Kidney epithelial cell (primary cell): ENCODE measurements around the gene EIF4H. TPM values are rescaled to one million over a fixed set of nuclear protein-coding genes. Genes with fewer than 3 reads are reported as not detected.

Source experiments
- DNase-seq: peaks from one replicate; pipeline ENCODE4 v3.0.0-alpha.2; 2010; ENCODE audit warnings: low read depth
- H3K27me3 ChIP-seq: 2 replicates; pipeline ENCODE4 v1.6.0; 2011; ENCODE audit warnings: low read length; ENCODE audit not compliant: control insufficient read depth, insufficient read depth
- H3K36me3 ChIP-seq: 2 replicates; pipeline ENCODE4 v1.5.1; 2011; ENCODE audit warnings: low read length; ENCODE audit not compliant: control insufficient read depth, insufficient read depth
- H3K4me3 ChIP-seq: 2 replicates; pipeline ENCODE4 v1.5.1; 2011; ENCODE audit warnings: low read depth, mild to moderate bottlenecking, control low read depth, low read length
- CTCF ChIP-seq: IDR thresholded peaks from 2 replicates; pipeline ENCODE4 v1.5.1; 2011; ENCODE audit warnings: mild to moderate bottlenecking, moderate library complexity, low read length, control low read depth, inconsistent platforms; ENCODE audit not compliant: insufficient read depth, poor library complexity, severe bottlenecking
- total RNA-seq: library from RNA; depleted of rRNA; stranded (reverse); fragments of >200 nt; gene quantifications from 2 replicates; pipeline ENCODE4 v1.2.3, GENCODE V29; 2015

The EIF4H gene
- total RNA-seq, 1 donor from 2014 or later, result 307 TPM

- no peak overlapping the region for H3K4me3 ChIP-seq
- H3K27me3 ChIP-seq, result no peaks in the 10 kb centered on the region
- no peak for DNase-seq
- no peaks in the 10 kb centered on the region for H3K36me3 ChIP-seq
- no peak for TF ChIP-seq CTCF
Observed at GRCh38 chr7:74138334-74138867, 35.8 kb upstream of the EIF4H start.

- no peaks in the 10 kb centered on the region for H3K27me3 ChIP-seq
- DNase-seq, result no peak
- no peaks in the 10 kb centered on the region for H3K36me3 ChIP-seq
- no peak for TF ChIP-seq CTCF
- no peak overlapping the region for H3K4me3 ChIP-seq
Observed at GRCh38 chr7:74138945-74139843, 35.0 kb upstream of the EIF4H start.

GRCh38 chr7:74141705-74142104, 32.5 kb upstream of the EIF4H start:
- no peaks in the 10 kb centered on the region for H3K36me3 ChIP-seq
- no peak overlapping the region for H3K4me3 ChIP-seq
- H3K27me3 ChIP-seq, result no peaks in the 10 kb centered on the region
- DNase-seq, result no peak
- TF ChIP-seq CTCF, result no peak

GRCh38 chr7:74143383-74143782, 30.8 kb upstream of the EIF4H start:
- no peak for TF ChIP-seq CTCF
- Histone ChIP-seq H3K36me3 (no peaks in the 10 kb centered on the region), H3K27me3 (no peaks in the 10 kb centered on the region), H3K4me3 (no peak overlapping the region)
- no peak for DNase-seq

GRCh38 chr7:74148491-74148890, 25.7 kb upstream of the EIF4H start:
- Histone ChIP-seq H3K27me3 (no peaks in the 10 kb centered on the region), H3K4me3 (no peak overlapping the region), H3K36me3 (no peaks in the 10 kb centered on the region)
- no peak for DNase-seq
- TF ChIP-seq CTCF, result no peak
